ENCODE measurements around the gene ZYG11A. TPM values are rescaled to one million over a fixed set of nuclear protein-coding genes. Genes with fewer than 3 reads are reported as not detected.
A peak's percentile ranks its signal among the peaks of the same experiment; 100 is the strongest.
"Not testable (repeated sequence)": the region's sequence is repeated elsewhere in the genome, so short reads cannot be mapped to it uniquely, and the experiment has no call there.

Gene ZYG11A
- 0.32 TPM for polyA plus RNA-seq (ENCODE audit: insufficient read length)
- long read RNA-seq, donor 1 = 0 reads
- long read RNA-seq, donor 2 = 0 reads
- long read RNA-seq, donor 3 = 0 reads
- long read RNA-seq, donor 4 = 0 reads
- long read RNA-seq, donor 5 = 0 reads
- long read RNA-seq, donor 6 = 0 reads
- long read RNA-seq, donor 7 = 0 reads
- long read RNA-seq, donor 8 = 0 reads

- DNase-seq = peak; percentile 61
These were observed at the start of gene ZYG11A for GRCh38 chr1:52842643-52843310. TSS of gene ZYG11A (plus strand) at chr1:52842760. CDS start at chr1:52842884, 124 bp downstream.

- DNase-seq = not testable (repeated sequence)
These were observed 48.8 kb upstream of the ZYG11A start for GRCh38 chr1:52793717-52794116.

- DNase-seq = no peak
These were observed 47.1 kb upstream of the ZYG11A start for GRCh38 chr1:52795464-52795863.

GRCh38 chr1:52798331-52798730, 44.2 kb upstream of the ZYG11A start:
- DNase-seq = no peak

GRCh38 chr1:52801011-52801410, 41.5 kb upstream of the ZYG11A start:
- DNase-seq = no peak

- not testable (repeated sequence) for DNase-seq
These were observed 38.5 kb upstream of the ZYG11A start for GRCh38 chr1:52804083-52804482.

- no peak for DNase-seq
These were observed 28.1 kb upstream of the ZYG11A start for GRCh38 chr1:52814465-52814864.

- DNase-seq = not testable (repeated sequence)
These were observed 21.7 kb upstream of the ZYG11A start for GRCh38 chr1:52820830-52821229.

- no peak for DNase-seq
These were observed 16.7 kb upstream of the ZYG11A start for GRCh38 chr1:52825868-52826267.

GRCh38 chr1:52834798-52835197, 7.8 kb upstream of the ZYG11A start:
- DNase-seq = no peak

GRCh38 chr1:52836035-52836434, 6.5 kb upstream of the ZYG11A start:
- no peak for DNase-seq

- DNase-seq = not testable (repeated sequence)
These were observed 3.4 kb upstream of the ZYG11A start for GRCh38 chr1:52839175-52839574.

- DNase-seq = not testable (repeated sequence)
These were observed 2.6 kb downstream of the ZYG11A start for GRCh38 chr1:52845119-52845518.

- no peak for DNase-seq
These were observed 5.9 kb downstream of the ZYG11A start for GRCh38 chr1:52848423-52848822.

- no peak for DNase-seq
These were observed 8.4 kb downstream of the ZYG11A start for GRCh38 chr1:52850951-52851350.

- DNase-seq = no peak
These were observed 10.3 kb downstream of the ZYG11A start for GRCh38 chr1:52852854-52853253.

GRCh38 chr1:52855584-52855983, 13.0 kb downstream of the ZYG11A start:
- no peak for DNase-seq

GRCh38 chr1:52856026-52856425, 13.5 kb downstream of the ZYG11A start:
- DNase-seq = no peak

GRCh38 chr1:52857443-52857842, 14.9 kb downstream of the ZYG11A start:
- no peak for DNase-seq

GRCh38 chr1:52862666-52863458, 20.3 kb downstream of the ZYG11A start:
- DNase-seq = no peak

GRCh38 chr1:52867087-52867863, 24.7 kb downstream of the ZYG11A start:
- DNase-seq = no peak

- DNase-seq = not testable (repeated sequence)
These were observed 27.2 kb downstream of the ZYG11A start for GRCh38 chr1:52869727-52870126.

All from left kidney (tissue), 8 donors.